VCaP (cell line): ENCODE data around the gene STEAP2.

ENCODE experiments used
- H3K27ac ChIP-seq: fragments of 450-650 bp; 2 replicates; pipeline ENCODE4 v1.5.1; 2017
- TF ChIP-seq, protein P1 (sequence below): fragments of 450-650 bp; conservative IDR thresholded peaks from 2 replicates; pipeline ENCODE4 v1.5.1; 2017; ENCODE audit warnings: mild to moderate bottlenecking, moderate library complexity

Gene STEAP2

DNA sequence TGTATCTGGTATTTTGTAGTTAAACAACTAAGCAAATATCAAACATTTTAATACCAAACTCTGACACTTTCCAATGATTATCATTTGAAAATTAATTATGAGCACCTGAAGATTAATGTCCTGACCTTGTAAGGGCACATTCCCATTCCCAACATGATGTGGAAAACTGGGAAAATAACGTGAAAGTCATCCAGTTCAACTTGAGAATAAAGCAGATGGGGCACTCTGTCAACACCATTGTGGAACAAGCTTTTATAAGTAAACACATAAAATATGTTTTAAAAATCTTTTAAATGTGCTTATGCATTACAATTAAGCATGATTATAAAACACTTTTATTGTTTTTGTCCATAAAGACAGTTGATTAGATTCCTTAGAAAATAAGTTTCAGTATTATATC lies 14.1 kb downstream of the STEAP2 start:
- TF ChIP-seq, protein P1, sequence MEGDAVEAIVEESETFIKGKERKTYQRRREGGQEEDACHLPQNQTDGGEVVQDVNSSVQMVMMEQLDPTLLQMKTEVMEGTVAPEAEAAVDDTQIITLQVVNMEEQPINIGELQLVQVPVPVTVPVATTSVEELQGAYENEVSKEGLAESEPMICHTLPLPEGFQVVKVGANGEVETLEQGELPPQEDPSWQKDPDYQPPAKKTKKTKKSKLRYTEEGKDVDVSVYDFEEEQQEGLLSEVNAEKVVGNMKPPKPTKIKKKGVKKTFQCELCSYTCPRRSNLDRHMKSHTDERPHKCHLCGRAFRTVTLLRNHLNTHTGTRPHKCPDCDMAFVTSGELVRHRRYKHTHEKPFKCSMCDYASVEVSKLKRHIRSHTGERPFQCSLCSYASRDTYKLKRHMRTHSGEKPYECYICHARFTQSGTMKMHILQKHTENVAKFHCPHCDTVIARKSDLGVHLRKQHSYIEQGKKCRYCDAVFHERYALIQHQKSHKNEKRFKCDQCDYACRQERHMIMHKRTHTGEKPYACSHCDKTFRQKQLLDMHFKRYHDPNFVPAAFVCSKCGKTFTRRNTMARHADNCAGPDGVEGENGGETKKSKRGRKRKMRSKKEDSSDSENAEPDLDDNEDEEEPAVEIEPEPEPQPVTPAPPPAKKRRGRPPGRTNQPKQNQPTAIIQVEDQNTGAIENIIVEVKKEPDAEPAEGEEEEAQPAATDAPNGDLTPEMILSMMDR: no peak

DNA sequence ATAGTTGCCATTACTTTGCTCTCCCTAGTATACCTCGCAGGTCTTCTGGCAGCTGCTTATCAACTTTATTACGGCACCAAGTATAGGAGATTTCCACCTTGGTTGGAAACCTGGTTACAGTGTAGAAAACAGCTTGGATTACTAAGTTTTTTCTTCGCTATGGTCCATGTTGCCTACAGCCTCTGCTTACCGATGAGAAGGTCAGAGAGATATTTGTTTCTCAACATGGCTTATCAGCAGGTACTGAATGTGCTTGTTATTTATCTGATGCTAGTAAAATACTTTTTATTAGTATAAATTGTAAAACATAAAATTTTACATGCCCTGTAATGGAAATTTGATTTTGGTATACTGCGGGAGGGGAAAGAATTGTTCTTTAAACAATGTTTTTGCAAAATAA lies 15.7 kb downstream of the STEAP2 start:
- H3K27ac ChIP-seq: peak overlapping the region; percentile 100

More for the DNA sequence above, 14.1 kb downstream of the STEAP2 start:
- peak overlapping the region; percentile 100 for H3K27ac ChIP-seq

DNA sequence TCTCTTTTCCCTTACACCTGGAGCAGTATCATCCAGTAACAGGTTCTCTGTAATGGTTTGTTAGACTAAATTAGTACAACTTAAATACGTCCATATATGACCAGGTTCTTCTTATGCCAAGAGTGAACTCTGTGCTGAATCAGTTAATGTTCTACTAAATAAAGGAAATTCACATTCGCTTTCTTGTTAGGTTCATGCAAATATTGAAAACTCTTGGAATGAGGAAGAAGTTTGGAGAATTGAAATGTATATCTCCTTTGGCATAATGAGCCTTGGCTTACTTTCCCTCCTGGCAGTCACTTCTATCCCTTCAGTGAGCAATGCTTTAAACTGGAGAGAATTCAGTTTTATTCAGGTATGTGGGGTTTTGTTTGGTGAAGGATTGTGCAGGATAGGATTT lies 18.1 kb downstream of the STEAP2 start:
- peak overlapping the region; percentile 100 for H3K27ac ChIP-seq
- TF ChIP-seq, protein P1: no peak

More for the DNA sequence above, 15.7 kb downstream of the STEAP2 start:
- TF ChIP-seq, protein P1: no peak

DNA sequence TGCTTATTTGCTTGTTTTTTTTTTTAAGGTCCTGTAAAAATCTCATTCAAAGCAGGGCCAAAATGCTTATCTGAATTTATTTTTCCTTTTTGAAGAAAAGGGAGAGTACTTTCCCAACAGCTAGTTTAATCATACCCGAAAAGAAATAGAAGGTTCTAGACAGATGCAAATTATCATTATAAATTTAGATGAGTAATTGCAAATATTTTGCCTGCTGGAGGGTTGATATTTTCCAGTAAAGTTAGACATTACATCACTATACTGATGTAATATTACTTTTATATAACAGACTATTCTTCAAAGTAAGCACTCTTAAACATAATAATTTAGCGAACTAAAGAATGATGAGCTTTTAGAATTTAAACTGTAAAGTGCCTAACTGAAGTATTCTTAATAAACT lies 19.3 kb downstream of the STEAP2 start:
- TF ChIP-seq, protein P1: no peak
- peak overlapping the region; percentile 100 for H3K27ac ChIP-seq

DNA sequence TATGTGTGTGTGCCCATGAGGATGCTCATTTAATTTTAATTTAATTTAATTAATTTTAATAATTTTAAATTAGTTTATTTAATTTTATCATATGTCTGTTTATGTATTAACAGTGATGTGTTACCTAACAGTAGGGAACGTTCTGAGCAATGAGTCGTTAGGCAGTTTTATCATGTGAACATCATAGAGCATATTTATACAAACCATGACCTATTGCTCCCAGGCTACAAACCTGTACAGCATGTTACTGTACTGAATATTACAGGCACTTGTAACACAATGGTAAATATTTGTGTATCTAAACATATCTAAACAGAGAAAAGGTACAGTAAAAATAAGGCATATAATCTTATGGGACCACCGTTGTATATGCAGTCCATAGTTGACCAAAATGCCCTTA lies 19.8 kb downstream of the STEAP2 start:
- TF ChIP-seq, protein P1: no peak
- peak overlapping the region; percentile 100 for H3K27ac ChIP-seq

DNA sequence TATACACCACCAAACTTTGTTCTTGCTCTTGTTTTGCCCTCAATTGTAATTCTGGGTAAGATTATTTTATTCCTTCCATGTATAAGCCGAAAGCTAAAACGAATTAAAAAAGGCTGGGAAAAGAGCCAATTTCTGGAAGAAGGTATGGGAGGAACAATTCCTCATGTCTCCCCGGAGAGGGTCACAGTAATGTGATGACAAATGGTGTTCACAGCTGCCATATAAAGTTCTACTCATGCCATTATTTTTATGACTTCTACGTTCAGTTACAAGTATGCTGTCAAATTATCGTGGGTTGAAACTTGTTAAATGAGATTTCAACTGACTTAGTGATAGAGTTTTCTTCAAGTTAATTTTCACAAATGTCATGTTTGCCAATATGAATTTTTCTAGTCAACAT lies 20.9 kb downstream of the STEAP2 start:
- TF ChIP-seq, protein P1: no peak
- H3K27ac ChIP-seq: peak overlapping the region; percentile 100

DNA sequence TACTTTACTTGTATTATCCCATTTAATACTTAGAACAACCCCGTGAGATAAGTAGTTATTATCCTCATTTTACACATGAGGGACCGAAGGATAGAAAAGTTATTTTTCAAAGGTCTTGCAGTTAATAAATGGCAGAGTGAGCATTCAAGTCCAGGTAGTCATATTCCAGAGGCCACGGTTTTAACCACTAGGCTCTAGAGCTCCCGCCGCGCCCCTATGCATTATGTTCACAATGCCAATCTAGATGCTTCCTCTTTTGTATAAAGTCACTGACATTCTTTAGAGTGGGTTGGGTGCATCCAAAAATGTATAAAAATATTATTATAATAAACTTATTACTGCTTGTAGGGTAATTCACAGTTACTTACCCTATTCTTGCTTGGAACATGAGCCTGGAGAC lies 22.0 kb downstream of the STEAP2 start:
- TF ChIP-seq, protein P1: no peak
- H3K27ac ChIP-seq: peak overlapping the region; percentile 100
